Vagina (tissue), 2 donors: Measurements from ENCODE around the gene NDFIP2.

Source experiments
- POLR2A ChIP-seq, 2 donors: fragments of 450-650 bp; IDR thresholded peaks; one replicate each; pipeline ENCODE4 v1.6.1; 2017; ENCODE audit warnings: antibody characterized with exemption in 2 of 2, mild to moderate bottlenecking in 2 of 2, moderate library complexity in 2 of 2
- POLR2AphosphoS5 ChIP-seq, 2 donors: sonication (generic); formaldehyde crosslinking; IDR thresholded peaks; one replicate each; pipeline ENCODE4 v1.9.0; 2017; ENCODE audit warnings: antibody characterized with exemption in 2 of 2, mild to moderate bottlenecking in 2 of 2, low read depth in 1 of 2; ENCODE audit not compliant: insufficient read depth in 1 of 2

DNA sequence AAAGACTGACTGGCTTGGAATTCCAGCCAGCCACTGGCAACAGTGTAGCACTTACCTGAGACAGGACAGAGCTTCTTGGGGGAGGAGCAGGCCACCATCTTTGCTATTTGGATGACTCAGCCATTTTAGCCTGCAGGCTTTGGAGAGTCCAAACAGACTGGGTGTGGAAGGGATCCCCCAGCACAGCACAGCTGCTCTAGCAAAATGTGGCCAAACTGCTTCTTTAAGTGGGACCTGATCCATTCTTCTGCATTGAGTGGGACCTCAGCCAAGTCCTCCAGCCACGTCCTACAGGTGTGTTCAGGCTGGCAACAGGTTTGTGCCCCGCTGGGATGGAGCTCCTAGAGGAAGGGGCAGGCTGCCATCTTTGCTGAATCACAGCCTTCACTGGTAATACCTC lies 80.0 kb downstream of the NDFIP2 start:
- TF ChIP-seq POLR2A (IDR thresholded peaks at IDR 0.05), result no peak
- TF ChIP-seq POLR2AphosphoS5 (IDR thresholded peaks at IDR 0.05; ENCODE audit: insufficient read depth in 1 of 2, low read depth in 1 of 2), result no peak
